Osteocyte (in vitro differentiated cells): ENCODE measurements around the gene OR51L1. TPM values are rescaled to one million over a fixed set of nuclear protein-coding genes. Genes with fewer than 3 reads are reported as not detected.

Source experiments
- DNase-seq: peaks from one replicate; pipeline ENCODE4 v3.0.0; 2021; ENCODE audit warnings: mixed read lengths; ENCODE audit not compliant: unreplicated experiment; ENCODE audit errors: extremely low spot score
- H3K27ac Mint-ChIP-seq: one replicate; pipeline ENCODE4 v1.8.0; 2021; ENCODE audit warnings: mild to moderate bottlenecking, mixed read lengths; ENCODE audit not compliant: unreplicated experiment
- H3K27me3 Mint-ChIP-seq: one replicate; pipeline ENCODE4 v1.8.0; 2021; ENCODE audit warnings: mixed read lengths; ENCODE audit not compliant: unreplicated experiment
- H3K36me3 Mint-ChIP-seq: one replicate; pipeline ENCODE4 v1.8.0; 2021; ENCODE audit warnings: mixed read lengths; ENCODE audit not compliant: unreplicated experiment
- H3K4me1 Mint-ChIP-seq: one replicate; pipeline ENCODE4 v1.8.0; 2021; ENCODE audit warnings: mixed read lengths; ENCODE audit not compliant: unreplicated experiment
- H3K4me3 Mint-ChIP-seq: one replicate; pipeline ENCODE4 v1.8.0; 2021; ENCODE audit warnings: mild to moderate bottlenecking, moderate library complexity, mixed read lengths; ENCODE audit not compliant: unreplicated experiment
- H3K9me3 Mint-ChIP-seq: one replicate; pipeline ENCODE4 v1.8.0; 2021; ENCODE audit warnings: mixed read lengths; ENCODE audit not compliant: unreplicated experiment
- CTCF ChIP-seq: fragments of 200-600 bp; sonication (generic); IDR thresholded peaks from 2 replicates; pipeline ENCODE4 v1.5.0; 2021; ENCODE audit warnings: antibody characterized with exemption, mild to moderate bottlenecking, moderate library complexity
- total RNA-seq: library from RNA; stranded (reverse); gene quantifications from 2 replicates; pipeline ENCODE4 v1.2.1, GENCODE V29; 2021

OR51L1 gene
- total RNA-seq, 1 donor from 2014 or later, result not detected

DNA sequence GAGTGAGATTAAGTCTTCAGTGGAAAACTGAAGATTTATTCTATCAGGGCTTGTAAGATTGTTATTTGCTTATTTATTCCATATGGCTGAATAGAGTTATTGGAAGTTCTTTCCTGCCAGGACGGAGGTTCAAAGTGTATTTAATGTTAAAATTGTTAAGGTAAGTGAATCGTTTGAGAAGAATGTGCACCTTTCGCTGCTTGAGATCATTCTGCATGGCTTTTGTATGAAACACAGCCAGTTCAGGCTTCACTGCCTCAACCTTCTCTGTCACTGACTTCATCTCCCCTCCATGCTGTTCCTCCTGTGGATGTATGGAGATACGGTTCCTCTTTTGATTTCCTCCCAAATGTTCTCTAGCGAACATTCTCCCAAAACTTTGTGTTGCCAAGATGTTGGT lies 19.2 kb upstream of the OR51L1 start:
- no peaks in the 10 kb centered on the region for H3K4me1 Mint-ChIP-seq
- no peak overlapping the region for H3K27ac Mint-ChIP-seq
- peaks cover 4% of the 10 kb centered on the region for H3K27me3 Mint-ChIP-seq
- H3K36me3 Mint-ChIP-seq, result no peaks in the 10 kb centered on the region
- TF ChIP-seq CTCF, result no peak
- no peak for DNase-seq
- no peak overlapping the region for H3K4me3 Mint-ChIP-seq
- no peaks in the 10 kb centered on the region for H3K9me3 Mint-ChIP-seq

DNA sequence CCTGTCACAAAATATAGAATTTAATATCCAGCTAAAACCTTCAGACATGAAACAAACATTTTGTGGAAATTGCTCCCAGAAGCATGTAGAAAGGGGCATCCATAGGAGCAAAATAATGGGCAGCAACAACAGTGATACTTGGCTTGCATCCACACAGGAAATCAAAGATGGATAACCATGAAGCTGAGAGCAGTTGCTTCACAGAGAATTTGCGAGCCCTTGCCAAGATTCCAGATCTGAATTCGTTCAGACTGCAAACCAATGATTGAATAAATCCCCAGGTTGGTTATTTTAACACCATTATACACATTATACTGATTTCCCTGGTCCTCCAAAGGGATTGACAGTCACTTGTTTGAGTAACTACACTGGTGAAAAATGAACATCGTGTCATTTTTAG lies 15.6 kb upstream of the OR51L1 start:
- Mint-ChIP-seq H3K9me3 (no peaks in the 10 kb centered on the region), H3K36me3 (no peaks in the 10 kb centered on the region), H3K27me3 (peaks cover 4% of the 10 kb centered on the region), H3K4me1 (no peaks in the 10 kb centered on the region), H3K4me3 (no peak overlapping the region), H3K27ac (no peak overlapping the region)
- no peak for DNase-seq
- no peak for TF ChIP-seq CTCF

DNA sequence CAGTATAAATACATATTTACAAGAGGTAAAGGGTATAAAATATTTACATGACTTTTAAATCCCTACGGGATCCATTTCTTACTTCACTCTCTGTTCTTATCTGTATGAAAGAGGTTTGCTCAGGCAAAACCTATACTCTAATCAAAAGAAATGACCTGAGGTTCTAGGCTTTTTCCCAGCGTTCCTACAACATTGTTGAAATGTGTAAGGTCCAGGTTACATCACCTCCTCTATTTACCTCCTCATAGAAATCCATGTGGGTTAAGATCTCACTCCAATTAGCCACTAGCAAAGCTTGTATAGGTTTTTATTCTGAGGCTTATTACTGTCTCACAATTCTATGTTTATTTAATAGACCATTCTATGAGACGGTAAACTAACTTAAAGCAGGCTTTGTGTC lies 12.0 kb upstream of the OR51L1 start:
- Mint-ChIP-seq H3K36me3 (no peaks in the 10 kb centered on the region), H3K27me3 (peaks cover 5% of the 10 kb centered on the region), H3K4me1 (no peaks in the 10 kb centered on the region), H3K9me3 (no peaks in the 10 kb centered on the region), H3K4me3 (no peak overlapping the region), H3K27ac (no peak overlapping the region)
- no peak for DNase-seq
- TF ChIP-seq CTCF, result no peak

DNA sequence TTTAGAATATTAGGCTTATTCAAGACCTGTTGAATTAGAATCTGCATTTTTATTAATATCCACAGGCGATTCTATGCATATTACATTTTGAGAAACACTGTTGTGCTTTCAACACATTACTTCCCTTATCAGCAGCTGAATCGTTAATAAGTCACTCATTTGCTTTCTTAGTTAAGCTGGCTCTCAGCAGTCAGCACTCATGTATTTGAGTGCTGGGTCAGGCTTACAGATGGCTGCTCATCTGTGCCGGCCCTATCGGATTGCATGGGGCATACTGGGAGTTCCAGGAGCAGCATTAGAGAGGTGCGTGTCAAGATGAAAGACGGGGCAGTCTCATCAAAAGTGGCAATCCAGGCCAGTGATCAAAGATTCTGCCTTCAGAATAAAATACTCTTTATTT lies 10.8 kb upstream of the OR51L1 start:
- Mint-ChIP-seq H3K9me3 (no peaks in the 10 kb centered on the region), H3K4me3 (no peak overlapping the region), H3K4me1 (no peaks in the 10 kb centered on the region), H3K27ac (no peak overlapping the region), H3K27me3 (peaks cover 5% of the 10 kb centered on the region), H3K36me3 (no peaks in the 10 kb centered on the region)
- DNase-seq, result no peak
- no peak for TF ChIP-seq CTCF

- TF ChIP-seq CTCF, result peak; percentile 23
- Mint-ChIP-seq H3K9me3 (no peaks in the 10 kb centered on the region), H3K36me3 (no peaks in the 10 kb centered on the region), H3K4me3 (no peak overlapping the region), H3K27ac (no peak overlapping the region), H3K4me1 (no peaks in the 10 kb centered on the region), H3K27me3 (peaks cover 12% of the 10 kb centered on the region)
- DNase-seq, result no peak
These were observed 3.6 kb upstream of the OR51L1 start for GRCh38 chr11:4991060-4991459.
